K562 (cell line): ENCODE data around the gene MED29.

Experiments used
- EZH2 ChIP-seq: IDR thresholded peaks from 2 replicates; pipeline ENCODE4 v1.6.1; 2012; ENCODE audit warnings: low read depth, mild to moderate bottlenecking, inconsistent platforms, low read length, borderline replicate concordance
- HDAC2 ChIP-seq: fragments of 450-650 bp; IDR thresholded peaks from 2 replicates; pipeline ENCODE4 v1.6.1; 2016; ENCODE audit warnings: mild to moderate bottlenecking
- PML ChIP-seq: IDR thresholded peaks from 2 replicates; pipeline ENCODE4 v1.6.1; 2012; ENCODE audit warnings: low read length, inconsistent platforms
- POLR2AphosphoS2 ChIP-seq: IDR thresholded peaks from 2 replicates; pipeline ENCODE4 v1.6.1; 2012; ENCODE audit warnings: low read length, improper control_type of control experiment
- RAD21 ChIP-seq, 2 experiments: fragments of 250-450 bp in 1 of 2; fragments of 450-650 bp in 1 of 2; sonication (Bioruptor Pico) in 1 of 2; formaldehyde crosslinking in 1 of 2; IDR thresholded peaks in 1 of 2; conservative IDR thresholded peaks in 1 of 2; 2 replicates each; pipeline versions ENCODE4 v1.4.0 to v1.8.0; 2020 to 2022; ENCODE audit warnings: mild to moderate bottlenecking in 2 of 2, moderate library complexity in 1 of 2
- SLC30A9 ChIP-seq: fragments of 250-450 bp; sonication (Bioruptor Pico); IDR thresholded peaks from 2 replicates; pipeline ENCODE4 v1.8.0; 2022; ENCODE audit warnings: mild to moderate bottlenecking, moderate library complexity
- ZBED1 ChIP-seq: IDR thresholded peaks from 2 replicates; pipeline ENCODE4 v1.6.1; 2014
- ZKSCAN8 ChIP-seq: fragments of 200-800 bp; sonication (Bioruptor generic); IDR thresholded peaks from 2 replicates; pipeline ENCODE4 v1.6.1; 2016; ENCODE audit warnings: missing genetic modification characterization, missing compliant biosample characterization
- ZNF695 ChIP-seq: fragments of 450-650 bp; formaldehyde crosslinking; IDR thresholded peaks from 2 replicates; pipeline ENCODE4 v1.4.0; 2020; ENCODE audit warnings: mild to moderate bottlenecking, moderate library complexity
- TF ChIP-seq, protein P1 (sequence below), 3 experiments: IDR thresholded peaks in 2 of 3; conservative IDR thresholded peaks in 1 of 3; 2 replicates each; pipeline ENCODE4 v1.5.1; 2011 to 2012; ENCODE audit warnings: low read length in 3 of 3, mild to moderate bottlenecking in 3 of 3, control low read depth in 2 of 3, improper control_type of control experiment in 1 of 3, inconsistent platforms in 1 of 3, low read depth in 1 of 3, mixed read lengths in 1 of 3, moderate library complexity in 1 of 3; ENCODE audit not compliant: insufficient read depth in 2 of 3
- TF ChIP-seq, protein P2 (sequence below): sonication (generic); formaldehyde crosslinking; IDR thresholded peaks from 2 replicates; pipeline ENCODE4 v1.5.0; 2020; ENCODE audit warnings: missing genetic modification reagents
- TF ChIP-seq, protein P3 (sequence below): sonication (generic); formaldehyde crosslinking; IDR thresholded peaks from 2 replicates; pipeline ENCODE4 v1.8.0; 2022; ENCODE audit warnings: mild to moderate bottlenecking, missing genetic modification reagents

DNA sequence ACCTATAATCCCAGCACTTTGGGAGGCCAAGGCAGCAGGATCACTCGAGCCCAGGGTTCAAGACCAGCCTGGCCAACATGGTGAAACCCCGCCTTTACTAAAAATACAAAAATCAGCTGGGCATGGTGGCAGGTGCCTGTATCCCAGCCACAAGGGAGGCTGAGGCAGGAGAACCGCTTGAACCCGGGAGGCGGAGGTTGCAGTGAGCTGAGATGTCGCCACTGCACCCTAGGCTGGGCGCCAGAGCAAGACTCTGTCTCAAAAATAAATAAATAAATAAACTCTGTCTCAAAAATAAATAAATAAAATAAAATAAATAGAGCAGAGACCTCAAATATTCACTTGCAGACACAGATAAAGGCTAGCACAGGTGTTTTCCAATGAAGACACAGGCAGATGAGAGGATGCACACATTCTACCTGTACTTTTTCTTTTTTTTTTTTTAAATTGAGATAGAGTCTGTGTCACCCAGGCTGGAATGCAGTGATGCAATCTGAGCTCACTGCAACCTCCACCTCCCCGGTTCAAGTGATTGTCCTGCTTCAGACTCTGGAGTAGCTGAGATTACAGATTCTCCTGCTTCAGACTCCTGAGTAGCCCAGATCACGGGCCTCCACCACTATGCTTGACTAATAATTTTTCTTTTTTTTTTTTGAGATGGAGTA, 47.2 kb downstream of the MED29 start:
- TF ChIP-seq, protein P1, sequence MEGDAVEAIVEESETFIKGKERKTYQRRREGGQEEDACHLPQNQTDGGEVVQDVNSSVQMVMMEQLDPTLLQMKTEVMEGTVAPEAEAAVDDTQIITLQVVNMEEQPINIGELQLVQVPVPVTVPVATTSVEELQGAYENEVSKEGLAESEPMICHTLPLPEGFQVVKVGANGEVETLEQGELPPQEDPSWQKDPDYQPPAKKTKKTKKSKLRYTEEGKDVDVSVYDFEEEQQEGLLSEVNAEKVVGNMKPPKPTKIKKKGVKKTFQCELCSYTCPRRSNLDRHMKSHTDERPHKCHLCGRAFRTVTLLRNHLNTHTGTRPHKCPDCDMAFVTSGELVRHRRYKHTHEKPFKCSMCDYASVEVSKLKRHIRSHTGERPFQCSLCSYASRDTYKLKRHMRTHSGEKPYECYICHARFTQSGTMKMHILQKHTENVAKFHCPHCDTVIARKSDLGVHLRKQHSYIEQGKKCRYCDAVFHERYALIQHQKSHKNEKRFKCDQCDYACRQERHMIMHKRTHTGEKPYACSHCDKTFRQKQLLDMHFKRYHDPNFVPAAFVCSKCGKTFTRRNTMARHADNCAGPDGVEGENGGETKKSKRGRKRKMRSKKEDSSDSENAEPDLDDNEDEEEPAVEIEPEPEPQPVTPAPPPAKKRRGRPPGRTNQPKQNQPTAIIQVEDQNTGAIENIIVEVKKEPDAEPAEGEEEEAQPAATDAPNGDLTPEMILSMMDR (IDR thresholded peaks at IDR 0.05 in 2 of 3, conservative IDR thresholded peaks at IDR 0.05 in 1 of 3; ENCODE audit: insufficient read depth in 2 of 3, low read depth in 1 of 3, low read length in 3 of 3), result no peak
- no peak for TF ChIP-seq ZNF695 (CRISPR knock-in tag)
- no peak for TF ChIP-seq PML
- no peak for TF ChIP-seq SLC30A9 (CRISPR knock-in tag)
- TF ChIP-seq EZH2, result no peak
- TF ChIP-seq HDAC2, result no peak
- TF ChIP-seq ZKSCAN8 (CRISPR knock-in tag), result no peak
- no peak for TF ChIP-seq ZBED1
- no peak for TF ChIP-seq RAD21 (CRISPR knock-in tag; conservative IDR thresholded peaks at IDR 0.05 in 1 of 2, IDR thresholded peaks at IDR 0.05 in 1 of 2)
- TF ChIP-seq, protein P2, sequence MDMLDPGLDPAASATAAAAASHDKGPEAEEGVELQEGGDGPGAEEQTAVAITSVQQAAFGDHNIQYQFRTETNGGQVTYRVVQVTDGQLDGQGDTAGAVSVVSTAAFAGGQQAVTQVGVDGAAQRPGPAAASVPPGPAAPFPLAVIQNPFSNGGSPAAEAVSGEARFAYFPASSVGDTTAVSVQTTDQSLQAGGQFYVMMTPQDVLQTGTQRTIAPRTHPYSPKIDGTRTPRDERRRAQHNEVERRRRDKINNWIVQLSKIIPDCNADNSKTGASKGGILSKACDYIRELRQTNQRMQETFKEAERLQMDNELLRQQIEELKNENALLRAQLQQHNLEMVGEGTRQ (CRISPR knock-in tag), result no peak
- no peak for TF ChIP-seq POLR2AphosphoS2
- TF ChIP-seq, protein P3, sequence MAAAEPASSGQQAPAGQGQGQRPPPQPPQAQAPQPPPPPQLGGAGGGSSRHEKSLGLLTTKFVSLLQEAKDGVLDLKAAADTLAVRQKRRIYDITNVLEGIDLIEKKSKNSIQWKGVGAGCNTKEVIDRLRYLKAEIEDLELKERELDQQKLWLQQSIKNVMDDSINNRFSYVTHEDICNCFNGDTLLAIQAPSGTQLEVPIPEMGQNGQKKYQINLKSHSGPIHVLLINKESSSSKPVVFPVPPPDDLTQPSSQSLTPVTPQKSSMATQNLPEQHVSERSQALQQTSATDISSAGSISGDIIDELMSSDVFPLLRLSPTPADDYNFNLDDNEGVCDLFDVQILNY (CRISPR knock-in tag), result no peak
